DMS 273 treated with DMSO at 0.1 percent for 48 hours (cell line): Measurements from ENCODE around the gene NUDT8.

Experiments used
- DNase-seq: peaks from one replicate; lab custom pipeline; 2025; lab: John Stamatoyannopoulos, UW

Gene NUDT8, protein sequence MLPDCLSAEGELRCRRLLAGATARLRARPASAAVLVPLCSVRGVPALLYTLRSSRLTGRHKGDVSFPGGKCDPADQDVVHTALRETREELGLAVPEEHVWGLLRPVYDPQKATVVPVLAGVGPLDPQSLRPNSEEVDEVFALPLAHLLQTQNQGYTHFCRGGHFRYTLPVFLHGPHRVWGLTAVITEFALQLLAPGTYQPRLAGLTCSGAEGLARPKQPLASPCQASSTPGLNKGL

DNA sequence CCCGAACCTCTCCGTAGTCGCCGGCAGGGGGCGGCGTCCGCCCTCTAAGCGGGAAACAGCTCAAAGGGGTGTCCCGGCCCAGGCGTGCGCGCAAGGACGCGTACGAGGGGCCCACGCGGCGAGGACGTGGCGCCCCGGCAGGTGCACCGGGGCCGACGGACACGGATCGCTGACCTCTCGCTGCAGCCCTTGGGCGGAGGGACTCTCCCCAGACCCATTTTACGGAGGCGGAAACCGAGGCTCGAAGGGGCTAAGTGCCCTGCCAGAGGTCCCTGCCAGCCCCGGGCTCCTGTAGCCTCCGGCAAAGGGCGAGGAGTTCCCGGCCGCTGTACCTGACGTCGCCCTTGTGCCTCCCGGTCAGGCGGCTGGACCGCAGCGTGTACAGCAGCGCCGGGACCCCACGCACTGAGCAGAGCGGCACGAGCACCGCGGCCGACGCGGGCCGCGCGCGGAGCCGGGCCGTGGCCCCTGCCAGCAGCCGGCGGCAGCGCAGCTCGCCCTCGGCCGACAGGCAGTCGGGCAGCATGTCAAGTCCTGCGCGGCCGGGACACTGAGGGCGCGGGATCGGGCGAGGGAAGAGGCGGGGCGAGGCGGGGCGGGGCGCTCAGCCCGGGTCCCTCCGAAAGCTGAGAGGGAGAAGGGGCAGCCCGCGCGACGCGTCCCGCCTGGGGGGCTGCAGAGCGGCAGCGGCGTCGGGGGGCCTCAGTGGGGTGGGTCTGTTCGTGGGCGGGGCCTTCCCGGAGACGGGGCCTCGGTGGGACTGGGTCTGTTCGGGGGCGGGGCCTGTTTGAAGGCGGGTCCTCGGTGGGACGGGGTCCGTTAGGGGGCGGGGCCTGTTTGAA, at the start of gene NUDT8:
NUDT8 (minus strand) TSS at position 552 of the 842 bp plus-strand sequence; CDS start at position 526, 26 bp downstream.
- peak; percentile 33 for DNase-seq

DNA sequence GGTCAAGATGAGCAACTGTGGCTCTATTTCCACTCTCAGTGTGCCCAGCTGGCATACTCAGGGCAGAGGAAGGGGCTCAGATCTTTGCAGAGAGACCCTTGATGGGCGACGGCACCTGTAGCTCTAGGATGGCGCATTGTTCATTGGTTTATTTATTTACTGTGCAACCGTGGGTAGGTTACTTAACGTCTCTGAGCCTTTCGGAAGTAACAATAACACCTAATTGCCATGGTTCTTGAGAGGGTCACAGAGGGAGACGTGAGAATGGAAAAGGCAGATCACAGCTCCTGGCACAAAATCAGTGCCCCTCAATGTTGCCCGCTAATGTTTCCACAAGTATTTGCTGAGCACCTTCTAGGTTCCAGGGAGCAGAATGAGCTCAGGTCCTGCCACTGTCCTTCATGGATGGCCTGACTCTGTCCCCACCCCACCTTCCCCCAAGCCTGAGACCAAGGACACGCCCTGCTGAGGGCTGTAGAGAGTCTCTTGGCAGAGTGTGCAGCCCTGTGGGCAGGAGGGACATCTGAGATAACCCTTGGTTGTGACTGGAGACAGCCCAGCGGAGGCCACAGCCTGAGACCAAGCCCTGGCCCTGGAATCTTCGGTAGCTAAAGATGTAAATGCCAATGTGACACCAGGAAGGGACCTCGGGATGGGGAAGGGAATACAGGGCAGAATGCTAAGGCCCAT, 45.5 kb upstream of the NUDT8 start:
- no peak for DNase-seq

DNA sequence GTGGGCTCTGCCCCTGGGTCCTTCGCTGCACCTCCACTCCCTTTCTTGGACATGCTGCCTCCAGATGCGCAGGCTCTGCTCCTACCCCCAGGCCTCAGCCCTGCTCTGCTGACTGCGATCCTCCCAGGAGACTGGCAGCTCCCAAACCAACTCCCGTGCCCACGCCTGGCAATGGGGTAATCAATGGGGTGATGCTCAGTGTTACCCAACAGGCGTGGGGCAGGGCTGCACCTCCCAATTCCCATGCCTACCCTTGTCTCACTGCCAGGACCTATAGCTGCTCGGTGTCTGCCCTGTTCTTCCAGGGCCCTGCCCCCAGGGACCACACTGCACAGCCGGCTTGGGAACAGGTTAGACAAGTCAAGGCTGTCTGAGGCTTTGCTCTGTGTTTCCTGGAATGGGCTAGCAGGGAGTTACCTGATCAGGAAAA, 44.7 kb upstream of the NUDT8 start, which contains the start of gene ALDH3B2:
ALDH3B2 (minus strand) TSS at position 182 of the 430 bp plus-strand sequence. CDS start 7,688 bp downstream, outside the sequence.
- no peak for DNase-seq

DNA sequence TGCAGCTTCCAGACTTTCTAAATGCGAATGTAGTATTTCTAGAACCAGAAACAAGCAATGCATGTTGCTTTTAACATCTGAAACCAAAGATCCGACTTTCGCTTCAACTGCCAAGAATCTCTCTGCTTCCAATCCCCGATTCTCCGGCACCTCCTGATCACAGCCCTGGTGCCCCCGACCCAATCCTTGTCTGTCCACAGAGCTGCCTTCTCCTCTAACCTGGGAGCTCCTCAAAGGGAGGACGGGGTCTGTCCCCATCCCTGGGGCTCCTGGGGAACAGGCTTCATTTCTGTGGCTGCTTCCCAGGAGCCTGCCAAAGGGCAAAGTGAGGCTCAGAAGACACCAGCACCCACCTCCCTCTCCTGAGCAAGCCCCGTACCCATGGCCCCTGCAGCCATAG, 44.2 kb upstream of the NUDT8 start:
- DNase-seq: no peak

DNA sequence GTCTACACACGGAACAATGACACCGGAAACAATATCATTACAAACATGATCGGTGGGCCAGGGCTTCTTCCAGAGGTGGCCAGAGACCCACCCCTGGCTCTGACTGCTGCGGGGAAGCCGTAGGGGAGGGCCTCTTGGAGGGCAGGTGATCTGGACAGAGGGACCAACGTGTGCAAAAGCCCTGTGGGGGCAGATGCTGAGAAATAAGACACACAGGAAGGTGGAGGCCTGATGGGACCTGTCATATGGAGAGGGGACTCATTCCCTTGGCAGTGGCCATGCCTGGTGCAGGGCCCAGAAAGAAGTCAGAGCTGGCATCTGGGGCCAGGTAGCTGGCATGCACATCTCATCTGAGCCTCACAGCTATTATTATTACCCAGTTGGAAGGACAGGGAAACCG, 43.6 kb upstream of the NUDT8 start:
- no peak for DNase-seq

DNA sequence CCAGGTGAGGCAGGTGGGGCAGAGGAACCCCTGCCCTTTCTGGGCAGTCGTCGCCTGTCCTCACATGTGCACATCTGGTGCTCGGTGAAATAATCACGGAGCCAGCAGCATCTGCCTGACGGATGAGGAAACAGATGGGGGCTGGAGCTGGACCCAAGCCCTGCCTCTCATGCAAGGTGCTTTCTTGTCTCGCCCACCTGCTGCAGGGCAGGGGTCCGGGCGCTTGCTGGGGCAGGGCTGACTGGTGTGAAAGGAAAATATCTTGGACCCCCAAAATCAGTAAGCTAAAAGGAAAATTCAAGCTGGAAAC, 41.4 kb upstream of the NUDT8 start:
- DNase-seq: no peak

DNA sequence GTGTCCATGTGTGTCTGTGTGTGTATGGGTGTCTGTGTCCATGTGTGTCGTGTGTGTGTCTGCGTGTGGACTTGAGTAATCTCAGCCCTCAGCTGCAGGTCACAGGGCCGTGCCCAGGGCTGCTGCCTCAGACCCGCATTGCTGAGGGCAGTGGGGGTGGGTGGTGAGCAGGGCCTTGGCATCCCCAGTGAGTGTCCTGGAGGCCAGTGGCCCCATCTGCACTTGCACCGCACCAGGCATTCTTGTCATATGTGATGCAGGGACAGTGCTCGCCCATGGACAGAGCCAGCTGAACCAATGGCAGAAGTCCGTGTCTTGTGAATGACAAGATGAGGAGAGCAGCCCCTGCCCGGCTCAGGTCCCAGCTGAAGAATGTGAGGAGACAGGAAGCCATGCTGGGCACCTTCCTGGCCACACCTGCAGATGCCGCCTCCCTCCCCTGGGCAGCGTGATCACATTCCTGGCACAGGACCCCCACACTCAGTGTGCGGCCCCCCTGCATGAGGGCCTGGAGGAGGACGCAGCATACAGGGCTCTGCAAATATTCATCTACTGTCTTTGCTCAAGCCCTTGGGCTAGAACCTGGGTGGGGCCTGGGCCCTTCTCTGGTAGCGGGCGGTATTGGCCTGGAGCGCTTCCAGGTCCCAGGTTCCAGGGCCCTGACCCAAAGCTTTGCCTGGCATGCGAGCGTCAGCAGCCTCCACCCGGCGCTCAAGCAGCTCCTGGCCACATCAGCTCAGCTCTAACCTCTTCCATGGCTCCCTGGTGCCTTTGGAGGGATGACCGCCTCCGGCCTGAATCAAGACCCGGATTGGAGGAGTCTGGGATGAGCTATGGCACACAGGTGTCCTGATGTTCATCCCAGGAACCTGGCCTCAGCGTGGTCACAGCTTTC, 40.8 kb upstream of the NUDT8 start:
- no peak for DNase-seq

DNA sequence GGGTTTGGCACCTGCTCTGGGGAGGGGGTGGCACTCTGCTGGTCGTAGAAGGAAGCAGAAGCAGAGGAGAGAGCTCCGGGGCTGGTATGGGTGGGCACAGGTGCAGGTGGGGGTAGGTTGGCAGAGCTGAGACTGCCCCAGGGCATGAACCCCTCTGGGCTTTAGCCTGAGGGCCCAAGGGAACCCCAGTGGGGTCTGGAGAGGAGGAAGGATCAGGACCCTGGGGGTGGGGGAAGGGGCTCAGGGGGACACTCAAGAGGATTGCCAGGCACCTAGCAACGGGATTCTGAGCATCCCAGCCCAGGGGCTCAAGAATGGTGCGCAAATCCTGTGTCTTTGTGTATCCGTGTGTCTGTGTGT, 38.4 kb upstream of the NUDT8 start:
- no peak for DNase-seq

DNA sequence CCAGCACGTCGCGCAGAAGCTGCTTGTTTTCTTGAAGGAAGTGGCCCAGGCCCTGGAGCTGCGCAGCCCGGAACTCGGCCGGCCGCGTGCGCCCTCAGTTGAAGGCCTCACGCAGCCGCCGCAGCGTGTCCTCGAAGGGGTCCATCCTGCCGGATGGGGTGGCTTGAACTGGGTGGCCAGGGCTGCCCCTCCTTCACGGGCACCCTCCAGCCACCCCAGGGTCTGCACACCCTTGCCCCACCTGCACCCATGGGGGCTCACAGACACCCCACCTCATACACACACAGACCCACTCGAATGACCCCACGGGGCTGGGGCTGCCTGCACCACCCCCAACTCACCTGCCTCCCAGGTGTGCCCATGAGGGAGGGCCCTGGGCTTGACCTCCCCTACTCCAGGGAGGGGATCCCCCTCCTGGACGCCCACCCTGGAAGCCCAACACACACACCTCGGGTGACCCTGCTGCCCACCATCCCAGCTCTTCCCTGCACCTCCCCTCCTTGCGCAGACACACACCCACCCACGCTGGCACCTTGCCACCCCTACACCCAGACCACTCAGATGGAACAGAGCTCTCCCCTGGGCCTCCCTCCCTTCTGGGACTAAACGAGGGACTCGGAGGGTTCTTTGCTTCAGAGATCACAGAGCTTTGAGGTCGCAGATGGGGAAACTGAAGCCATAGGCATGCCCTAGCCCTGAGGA, 37.9 kb upstream of the NUDT8 start:
- DNase-seq: no peak

DNA sequence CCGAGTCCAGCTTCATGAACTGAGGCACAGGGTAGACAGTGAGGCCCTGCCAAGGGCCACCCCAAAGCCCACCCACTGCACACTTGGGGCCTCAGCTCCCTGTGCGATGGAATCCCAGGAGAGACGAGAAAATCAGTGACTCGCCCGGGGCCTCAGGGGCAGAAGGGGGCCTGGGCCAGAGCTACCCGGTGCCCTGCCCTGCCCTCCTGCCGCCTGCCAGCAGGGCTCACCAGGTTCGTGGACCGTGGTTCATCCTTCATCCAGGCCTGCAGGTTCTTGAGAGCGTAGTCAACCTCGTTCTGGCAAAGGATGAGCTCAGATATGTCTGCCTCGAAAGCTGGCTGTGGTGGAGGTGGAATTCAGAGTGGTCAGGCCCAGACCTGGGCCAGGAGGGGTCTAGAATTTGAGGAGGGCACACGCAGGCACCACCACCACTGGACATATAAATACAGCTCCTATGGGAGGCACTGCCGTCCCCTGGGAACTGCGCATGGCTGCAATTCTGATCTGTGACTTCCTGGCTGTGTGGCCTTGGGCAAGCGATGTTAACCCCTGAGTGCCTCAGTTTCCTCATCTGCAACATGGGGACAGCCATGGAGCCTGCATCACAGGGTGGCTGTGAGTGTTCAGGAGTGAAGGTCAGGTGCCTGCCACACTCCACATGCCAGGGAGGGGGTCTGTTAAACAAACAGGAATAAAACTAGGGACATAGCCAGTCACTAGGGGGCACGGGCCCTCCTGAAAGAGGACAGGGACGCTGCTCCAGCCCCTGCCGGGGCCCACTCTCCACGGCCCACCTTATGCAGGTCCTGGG, 37.1 kb upstream of the NUDT8 start:
- no peak for DNase-seq

DNA sequence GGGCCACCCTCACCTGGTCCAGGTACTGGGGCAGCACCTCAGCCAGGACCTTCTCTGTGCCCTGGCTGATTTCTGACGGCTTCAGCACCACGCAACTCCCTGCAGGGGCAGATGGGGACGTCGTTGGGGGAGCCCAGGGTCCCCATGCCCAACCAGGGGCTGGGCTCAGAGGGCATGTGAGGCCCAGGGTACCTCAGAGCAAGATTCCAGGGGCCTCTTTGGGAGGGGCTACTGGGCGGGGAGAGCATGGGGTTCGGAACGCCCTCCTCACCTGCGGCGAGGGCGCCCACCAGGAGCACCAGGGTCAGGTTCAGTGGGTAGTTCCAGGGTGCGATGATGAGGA, 36.5 kb upstream of the NUDT8 start:
- no peak for DNase-seq

DNA sequence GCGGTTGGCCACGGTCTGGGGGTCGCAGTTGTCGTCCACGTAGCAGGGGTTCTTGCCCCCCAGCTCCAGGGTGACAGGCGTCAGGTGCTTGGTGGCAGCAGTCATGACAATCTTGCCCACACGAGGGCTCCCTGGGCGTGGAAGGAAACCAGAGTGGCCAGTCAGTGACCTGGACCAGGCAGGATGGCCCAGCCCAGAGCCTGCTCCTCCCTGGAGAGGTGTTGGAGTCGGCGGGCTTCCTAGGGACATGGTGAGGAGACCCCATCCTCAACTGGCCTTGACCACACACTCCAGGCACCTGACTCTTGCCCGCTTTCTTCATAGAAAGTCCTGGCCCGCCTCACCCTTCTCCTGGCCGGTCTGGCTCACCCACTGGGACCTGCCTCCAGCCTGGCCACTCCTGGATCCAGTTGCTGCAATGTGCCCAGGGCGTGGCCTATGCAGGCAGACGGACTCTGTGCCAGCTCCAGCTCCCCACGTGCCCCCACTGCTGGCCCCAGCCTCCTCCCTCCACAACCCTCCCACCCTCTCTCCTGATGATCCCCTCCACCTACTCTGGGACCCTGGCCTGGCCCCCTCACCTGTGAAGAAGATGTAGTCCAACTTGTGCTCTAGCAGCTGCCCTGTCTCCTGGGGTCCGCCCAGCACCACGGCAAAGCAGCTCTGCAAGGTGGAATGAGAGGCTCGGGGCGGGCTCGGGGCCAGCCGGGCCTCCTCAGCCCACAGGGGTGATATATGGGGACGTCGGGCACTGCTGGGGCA, 36.0 kb upstream of the NUDT8 start:
- DNase-seq: no peak

DNA sequence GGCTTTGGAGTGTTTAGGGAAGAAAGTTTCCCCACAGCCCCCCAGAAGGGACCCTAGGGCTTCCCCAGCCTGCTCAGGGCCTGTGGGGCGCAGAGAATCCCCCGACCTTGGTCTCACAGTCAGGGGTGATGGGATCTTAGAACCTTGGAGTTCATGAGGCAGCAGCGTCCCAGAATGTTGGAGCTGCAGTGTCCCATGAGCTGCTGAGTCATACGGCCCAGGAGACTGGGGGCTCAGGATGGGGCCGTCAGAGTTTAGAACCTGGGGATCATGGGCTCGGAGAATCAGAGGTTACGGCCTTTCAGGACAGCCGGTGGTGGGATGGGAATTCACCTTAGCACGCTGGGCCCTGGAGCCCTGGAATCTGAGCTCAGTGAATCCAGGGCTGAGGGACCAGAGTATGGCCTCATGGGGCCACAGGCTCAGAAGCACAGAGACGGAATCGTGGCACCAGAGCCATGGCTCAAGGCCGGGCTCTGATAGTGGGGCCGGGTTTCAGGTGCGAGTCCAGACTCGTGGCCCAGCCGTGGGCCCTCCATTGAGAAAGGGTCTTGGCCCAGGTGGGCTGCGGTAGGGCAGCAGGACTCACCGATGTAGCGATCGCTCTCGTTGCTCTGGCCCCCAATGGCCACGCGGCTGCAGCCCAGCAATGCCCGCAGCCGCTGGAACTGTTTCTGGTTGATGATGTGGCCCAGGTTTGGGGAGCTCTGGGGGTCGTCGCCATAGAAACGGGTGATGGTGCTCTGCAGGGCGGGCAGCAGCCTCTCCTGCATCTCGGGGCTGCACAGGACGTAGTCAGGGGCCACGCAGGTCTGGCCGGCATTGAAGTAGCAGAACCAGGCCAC, 35.2 kb upstream of the NUDT8 start:
- DNase-seq: no peak

DNA sequence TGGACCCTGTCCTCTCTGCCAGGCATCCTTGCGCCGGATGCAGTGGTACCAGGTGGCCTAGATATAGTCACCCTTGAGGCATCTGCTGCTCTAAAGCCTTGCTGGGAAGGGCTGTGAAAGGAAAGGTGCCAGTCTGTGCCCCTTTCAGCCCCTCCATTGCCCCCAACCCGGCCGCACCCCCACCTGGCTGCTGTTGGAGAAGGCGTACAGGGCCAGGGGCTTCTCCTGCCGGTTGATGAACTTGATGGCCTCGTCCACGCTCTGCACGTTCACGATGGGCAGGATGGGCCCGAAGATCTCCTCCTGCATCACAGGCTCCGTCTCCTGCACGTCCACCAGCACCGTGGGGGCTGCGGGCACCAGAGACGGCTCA, 34.5 kb upstream of the NUDT8 start:
- DNase-seq: no peak

DNA sequence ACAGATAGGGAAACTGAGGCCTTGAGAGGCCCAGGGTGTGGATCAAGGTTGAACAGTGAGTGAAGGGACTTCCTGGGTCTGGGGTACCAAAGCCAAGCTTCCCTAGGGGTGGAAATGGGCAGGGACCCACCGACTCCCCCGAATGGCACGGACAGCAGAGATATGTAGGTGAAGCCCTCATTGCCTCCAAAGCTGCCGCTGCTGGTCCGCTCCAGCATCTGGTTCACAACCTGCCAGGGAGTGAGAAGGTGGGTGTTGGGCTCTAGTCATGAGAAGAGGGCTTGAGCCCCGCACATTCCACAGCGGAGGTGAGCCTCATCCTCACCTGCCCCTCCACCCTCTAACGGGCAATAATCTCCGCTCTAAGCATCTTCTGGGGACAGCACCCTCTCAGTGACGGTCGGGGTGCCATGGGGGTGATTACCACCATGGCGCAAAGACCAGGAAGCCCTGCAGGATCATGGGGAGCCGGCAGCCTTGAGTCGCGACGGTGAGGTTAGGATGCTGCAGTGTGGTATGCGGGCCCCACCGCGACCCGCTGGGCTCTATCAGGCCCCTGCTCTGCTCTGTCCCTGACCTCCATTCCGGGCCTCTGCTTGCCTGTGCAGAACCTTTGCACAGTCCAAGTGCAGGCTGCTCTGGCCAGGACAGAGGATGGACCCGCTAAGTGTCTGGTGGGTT, 33.9 kb upstream of the NUDT8 start:
- DNase-seq: no peak

DNA sequence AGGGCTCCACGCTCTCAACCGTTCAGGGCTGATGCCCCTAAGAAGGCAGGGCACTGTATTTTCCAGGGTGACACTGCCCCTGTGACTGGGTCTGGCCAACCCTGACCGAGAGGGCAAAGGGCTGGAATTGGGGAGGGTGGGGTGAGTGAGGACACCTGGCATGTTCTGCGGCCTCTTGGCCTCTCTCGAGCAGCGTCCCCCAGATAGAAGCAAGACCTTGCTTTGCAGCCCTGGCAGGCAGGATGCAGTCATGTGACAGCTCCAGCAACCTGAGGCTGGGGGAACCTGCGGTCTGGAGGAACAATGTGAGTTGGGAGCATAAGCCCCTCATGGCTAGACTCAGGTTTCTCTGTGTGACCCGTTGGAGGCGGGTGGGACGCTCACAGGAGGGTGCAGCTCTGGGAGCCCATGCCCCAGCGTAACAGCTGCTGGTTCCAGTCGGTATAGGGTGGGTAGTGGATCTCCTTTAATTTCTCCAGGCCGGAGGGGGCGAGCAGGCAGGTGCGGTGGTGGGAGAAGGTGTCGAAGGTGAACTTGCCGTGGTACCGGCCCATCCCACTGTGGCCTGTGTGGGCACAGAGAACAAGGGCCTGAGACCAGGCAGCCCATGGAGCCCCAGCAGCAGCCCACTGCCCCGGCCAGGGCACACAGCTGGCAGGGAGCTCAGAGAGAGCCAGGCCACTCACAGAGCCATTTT, 33.2 kb upstream of the NUDT8 start:
- no peak for DNase-seq

DNA sequence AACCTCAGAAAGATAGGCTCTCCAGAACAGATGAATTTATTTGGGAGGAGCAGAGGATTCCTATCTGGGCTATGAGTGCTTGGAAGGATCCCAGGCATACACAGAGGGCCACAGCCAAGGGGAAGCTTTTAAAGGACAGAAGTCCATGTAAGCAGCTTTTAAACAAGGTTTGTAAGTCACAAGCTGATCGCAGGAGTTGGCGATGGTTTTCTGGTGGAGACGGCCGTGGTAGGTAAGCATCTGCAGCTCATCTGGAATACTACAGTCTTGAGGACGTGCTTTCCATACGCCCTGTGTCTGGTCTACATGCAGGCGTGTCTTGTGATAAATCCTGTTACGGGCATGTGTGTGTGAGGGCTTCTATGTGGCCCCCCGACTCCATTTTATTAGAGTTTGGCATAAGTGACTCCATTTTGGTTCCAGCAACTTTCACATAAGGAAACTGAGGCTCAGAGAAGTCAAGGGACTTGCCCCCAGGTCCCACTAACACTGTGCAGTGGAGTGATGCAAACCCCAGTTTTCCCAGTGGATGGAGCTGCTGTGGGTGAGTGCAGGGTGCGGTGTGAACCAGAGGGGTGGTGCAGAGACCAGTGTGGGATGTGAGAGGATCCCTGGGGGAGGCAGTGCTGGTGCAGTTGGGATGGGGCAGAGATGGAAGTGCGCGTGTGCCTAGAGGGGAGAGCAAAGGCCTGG, 32.6 kb upstream of the NUDT8 start:
- DNase-seq: no peak
